ENCODE data around the gene PTRH1.

The PTRH1 gene

GRCh38 chr9:127673234-127673633 lies 42.2 kb downstream of the PTRH1 start:
- FAIRE-seq, result no peak
- no peak for DNase-seq (ENCODE audit: extremely low spot score, insufficient read length, low read depth)

GRCh38 chr9:127667906-127668305 lies 47.6 kb downstream of the PTRH1 start:
- DNase-seq (ENCODE audit: extremely low spot score, insufficient read length, low read depth) (no peak), FAIRE-seq (no peak)

- FAIRE-seq, result no peak
- DNase-seq (ENCODE audit: extremely low spot score, insufficient read length, low read depth), result no peak
Measured at GRCh38 chr9:127667127-127667844, 48.2 kb downstream of the PTRH1 start.

- DNase-seq (ENCODE audit: extremely low spot score, insufficient read length, low read depth), result no peak
- FAIRE-seq, result no peak
Measured at GRCh38 chr9:127664678-127665507, 50.6 kb downstream of the PTRH1 start.

- no peak for DNase-seq (ENCODE audit: extremely low spot score, insufficient read length, low read depth)
- FAIRE-seq, result no peak
Measured at GRCh38 chr9:127664324-127664677, 51.2 kb downstream of the PTRH1 start.
